ENCODE data around the gene STN1. TPM values are rescaled to one million over a fixed set of nuclear protein-coding genes. Genes with fewer than 3 reads are reported as not detected.

The STN1 gene
- total and polyA plus RNA-seq, 2 donors (not counting 1 experiment from before 2014, with no cell fraction given): 21.7 to 36.5 TPM

DNA sequence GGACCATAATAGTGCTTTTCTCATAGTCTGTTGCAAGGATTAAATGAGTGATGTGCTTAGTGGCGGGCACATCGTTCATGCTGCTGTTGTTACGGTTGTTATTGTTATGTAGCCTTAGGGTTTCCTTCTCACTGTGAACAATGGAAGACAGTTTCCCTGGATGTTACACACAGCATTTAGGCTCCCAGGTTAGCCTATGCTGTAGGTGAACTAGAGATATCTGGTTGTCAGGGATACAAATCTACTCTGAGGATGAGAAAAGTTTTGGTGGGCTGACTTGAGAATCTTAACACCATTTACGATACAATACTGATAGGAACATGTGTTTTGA is 77.3 kb downstream of the STN1 start:
- H3K4me1 ChIP-seq (ENCODE audit: control insufficient read depth, extremely low read depth, insufficient read depth, low read length): peaks cover 15% of the 10 kb centered on the region
- H3K27ac ChIP-seq (ENCODE audit: insufficient read depth, low read length): no peak overlapping the region
- TF ChIP-seq EZH2 (IDR thresholded peaks at IDR 0.05; ENCODE audit: low read length, missing control alignments): no peak
- TF ChIP-seq, protein P1, sequence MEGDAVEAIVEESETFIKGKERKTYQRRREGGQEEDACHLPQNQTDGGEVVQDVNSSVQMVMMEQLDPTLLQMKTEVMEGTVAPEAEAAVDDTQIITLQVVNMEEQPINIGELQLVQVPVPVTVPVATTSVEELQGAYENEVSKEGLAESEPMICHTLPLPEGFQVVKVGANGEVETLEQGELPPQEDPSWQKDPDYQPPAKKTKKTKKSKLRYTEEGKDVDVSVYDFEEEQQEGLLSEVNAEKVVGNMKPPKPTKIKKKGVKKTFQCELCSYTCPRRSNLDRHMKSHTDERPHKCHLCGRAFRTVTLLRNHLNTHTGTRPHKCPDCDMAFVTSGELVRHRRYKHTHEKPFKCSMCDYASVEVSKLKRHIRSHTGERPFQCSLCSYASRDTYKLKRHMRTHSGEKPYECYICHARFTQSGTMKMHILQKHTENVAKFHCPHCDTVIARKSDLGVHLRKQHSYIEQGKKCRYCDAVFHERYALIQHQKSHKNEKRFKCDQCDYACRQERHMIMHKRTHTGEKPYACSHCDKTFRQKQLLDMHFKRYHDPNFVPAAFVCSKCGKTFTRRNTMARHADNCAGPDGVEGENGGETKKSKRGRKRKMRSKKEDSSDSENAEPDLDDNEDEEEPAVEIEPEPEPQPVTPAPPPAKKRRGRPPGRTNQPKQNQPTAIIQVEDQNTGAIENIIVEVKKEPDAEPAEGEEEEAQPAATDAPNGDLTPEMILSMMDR (conservative IDR thresholded peaks at IDR 0.05 in 1 of 2, IDR thresholded peaks at IDR 0.05 in 1 of 2; ENCODE audit: low read depth in 1 of 2, low read length in 2 of 2): no peak
- H2AFZ ChIP-seq (ENCODE audit: low read length): no peak overlapping the region
- no peak for DNase-seq (ENCODE audit: low read depth in 2 of 2)
- H3K4me3 ChIP-seq (replicated peaks in 1 of 4; ENCODE audit: control extremely low read depth in 1 of 4, insufficient read depth in 1 of 4, low read depth in 3 of 4, low read length in 4 of 4): no peak overlapping the region
- no peaks in the 10 kb centered on the region for H3K27me3 ChIP-seq (ENCODE audit: control insufficient read depth, insufficient read depth, low read length)
- no peak overlapping the region for H3K4me2 ChIP-seq (ENCODE audit: extremely low read depth, insufficient read depth, low read length)
- no peaks in the 10 kb centered on the region for H3K9me3 ChIP-seq (ENCODE audit: control insufficient read depth, insufficient read depth, low read depth, low read length)
- H3K79me2 ChIP-seq (ENCODE audit: control insufficient read depth, insufficient read depth, low read length): peaks cover 23% of the 10 kb centered on the region
- no peaks in the 10 kb centered on the region for H3K36me3 ChIP-seq (ENCODE audit: control insufficient read depth, insufficient read depth, low read length)
- H4K20me1 ChIP-seq (ENCODE audit: control insufficient read depth, extremely low read depth, insufficient read depth, low read length): no peaks in the 10 kb centered on the region
- no peak overlapping the region for H3K9ac ChIP-seq (ENCODE audit: insufficient read depth, low read length)

DNA sequence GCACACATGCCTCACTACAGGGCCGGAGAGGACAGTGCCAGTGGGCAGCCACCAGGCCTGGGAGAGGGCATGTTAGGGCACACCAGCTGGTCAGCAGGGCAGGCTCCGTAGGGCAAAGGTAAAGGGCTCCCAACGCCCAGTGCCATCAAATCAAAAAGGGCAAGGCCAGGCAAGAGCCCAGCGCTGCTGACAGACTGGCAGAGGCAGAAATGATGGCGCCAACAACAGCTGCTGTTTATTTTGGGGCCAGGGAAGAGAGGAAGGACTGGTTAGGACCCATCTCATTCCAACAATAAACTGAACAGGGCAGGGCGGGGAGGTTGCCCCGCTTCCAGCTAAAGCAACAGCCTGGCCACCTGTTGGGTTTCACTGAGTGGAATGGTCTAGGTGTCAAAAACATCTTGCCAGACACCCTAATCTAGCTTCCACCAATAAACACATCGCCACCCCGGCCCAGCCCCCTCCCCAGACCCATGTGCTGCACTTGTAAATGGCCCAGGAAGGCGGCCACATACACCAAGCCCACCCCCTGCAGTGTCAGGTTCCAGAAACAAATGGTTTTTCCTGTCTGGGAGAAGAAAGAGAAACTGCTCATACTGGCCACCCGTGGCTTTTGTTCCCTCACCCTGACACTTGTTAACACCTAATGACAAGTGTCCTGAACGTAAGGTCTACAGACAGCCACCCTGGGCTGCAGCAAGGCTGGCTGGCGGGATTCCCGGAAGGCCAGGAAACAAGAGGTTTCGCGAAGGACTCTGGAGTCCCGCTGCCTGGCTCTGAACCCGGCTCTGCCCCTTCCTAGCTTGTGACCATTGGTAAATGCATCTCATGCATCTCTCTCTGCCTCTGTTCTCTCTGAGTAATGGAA is 77.9 kb downstream of the STN1 start:
- H3K4me2 ChIP-seq (ENCODE audit: extremely low read depth, insufficient read depth, low read length): peak overlapping the region; percentile 25

DNA sequence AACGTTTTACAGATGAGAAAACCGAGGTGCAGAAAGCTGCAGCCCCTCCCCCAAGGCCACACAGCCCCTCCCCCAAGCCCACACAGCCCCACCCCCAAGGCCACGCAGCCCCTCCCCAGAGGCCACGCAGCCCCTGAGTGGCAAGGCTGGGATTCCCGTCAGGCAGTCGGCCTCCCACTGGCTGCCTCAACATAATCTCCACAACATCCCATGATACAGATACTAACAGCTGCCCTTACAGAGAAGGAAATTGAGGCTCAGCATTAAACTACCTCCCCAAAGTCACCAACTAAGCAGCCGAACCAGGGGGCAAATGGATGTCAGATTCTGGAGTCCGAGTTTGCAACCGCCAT is 78.5 kb downstream of the STN1 start:
- Histone ChIP-seq H4K20me1 (ENCODE audit: control insufficient read depth, extremely low read depth, insufficient read depth, low read length) (no peaks in the 10 kb centered on the region), H3K4me2 (ENCODE audit: extremely low read depth, insufficient read depth, low read length) (no peak overlapping the region), H3K4me1 (ENCODE audit: control insufficient read depth, extremely low read depth, insufficient read depth, low read length) (peaks cover 20% of the 10 kb centered on the region), H3K9me3 (ENCODE audit: control insufficient read depth, insufficient read depth, low read depth, low read length) (no peaks in the 10 kb centered on the region), H3K27me3 (ENCODE audit: control insufficient read depth, insufficient read depth, low read length) (no peaks in the 10 kb centered on the region), H3K4me3 (replicated peaks in 1 of 4; ENCODE audit: control extremely low read depth in 1 of 4, insufficient read depth in 1 of 4, low read depth in 3 of 4, low read length in 4 of 4) (no peak overlapping the region), H2AFZ (ENCODE audit: low read length) (no peak overlapping the region), H3K36me3 (ENCODE audit: control insufficient read depth, insufficient read depth, low read length) (no peaks in the 10 kb centered on the region), H3K27ac (ENCODE audit: insufficient read depth, low read length) (no peak overlapping the region), H3K79me2 (ENCODE audit: control insufficient read depth, insufficient read depth, low read length) (peaks cover 22% of the 10 kb centered on the region), H3K9ac (ENCODE audit: insufficient read depth, low read length) (no peak overlapping the region)
- no peak for TF ChIP-seq EZH2 (IDR thresholded peaks at IDR 0.05; ENCODE audit: low read length, missing control alignments)
- TF ChIP-seq, protein P1 (conservative IDR thresholded peaks at IDR 0.05 in 1 of 2, IDR thresholded peaks at IDR 0.05 in 1 of 2; ENCODE audit: low read depth in 1 of 2, low read length in 2 of 2): no peak
- DNase-seq (ENCODE audit: low read depth in 2 of 2): no peak

More for the DNA sequence above, 77.9 kb downstream of the STN1 start:
- peaks cover 22% of the 10 kb centered on the region for H3K79me2 ChIP-seq (ENCODE audit: control insufficient read depth, insufficient read depth, low read length)
- H3K4me3 ChIP-seq (replicated peaks in 1 of 4; ENCODE audit: control extremely low read depth in 1 of 4, insufficient read depth in 1 of 4, low read depth in 3 of 4, low read length in 4 of 4): no peak overlapping the region
- H4K20me1 ChIP-seq (ENCODE audit: control insufficient read depth, extremely low read depth, insufficient read depth, low read length): no peaks in the 10 kb centered on the region
- no peaks in the 10 kb centered on the region for H3K36me3 ChIP-seq (ENCODE audit: control insufficient read depth, insufficient read depth, low read length)
- no peaks in the 10 kb centered on the region for H3K9me3 ChIP-seq (ENCODE audit: control insufficient read depth, insufficient read depth, low read depth, low read length)
- DNase-seq (ENCODE audit: low read depth in 2 of 2): no peak
- H2AFZ ChIP-seq (ENCODE audit: low read length): no peak overlapping the region
- no peak overlapping the region for H3K9ac ChIP-seq (ENCODE audit: insufficient read depth, low read length)
- no peaks in the 10 kb centered on the region for H3K27me3 ChIP-seq (ENCODE audit: control insufficient read depth, insufficient read depth, low read length)
- H3K4me1 ChIP-seq (ENCODE audit: control insufficient read depth, extremely low read depth, insufficient read depth, low read length): peaks cover 18% of the 10 kb centered on the region
- H3K27ac ChIP-seq (ENCODE audit: insufficient read depth, low read length): no peak overlapping the region
- TF ChIP-seq, protein P1 (conservative IDR thresholded peaks at IDR 0.05 in 1 of 2, IDR thresholded peaks at IDR 0.05 in 1 of 2; ENCODE audit: low read depth in 1 of 2, low read length in 2 of 2): no peak
- no peak for TF ChIP-seq EZH2 (IDR thresholded peaks at IDR 0.05; ENCODE audit: low read length, missing control alignments)
